HFF-Myc (cell line): Measurements from ENCODE around the gene SLC25A26.

Source experiments
- DNase-seq: peaks from one replicate; pipeline ENCODE4 v3.0.0-alpha.2; 2011; ENCODE audit warnings: low read depth; ENCODE audit errors: extremely low read depth
- H3K4me3 ChIP-seq: replicated peaks from 2 replicates; pipeline ENCODE4 v1.5.1; 2011; ENCODE audit warnings: low read depth, mild to moderate bottlenecking, control low read depth, low read length
- CTCF ChIP-seq: IDR thresholded peaks from 2 replicates; pipeline ENCODE4 v1.5.1; 2012; ENCODE audit warnings: mild to moderate bottlenecking, low read depth, low read length, control low read depth; ENCODE audit errors: missing control alignments

SLC25A26 gene

GRCh38 chr3:66261355-66261754 is 40.6 kb downstream of the SLC25A26 start:
- TF ChIP-seq CTCF: no peak
- DNase-seq: no peak
- H3K4me3 ChIP-seq: no peak overlapping the region

- H3K4me3 ChIP-seq: no peak overlapping the region
- DNase-seq: no peak
- TF ChIP-seq CTCF: no peak
Measured at GRCh38 chr3:66265649-66266048, 44.8 kb downstream of the SLC25A26 start.

GRCh38 chr3:66266551-66266950 is 45.8 kb downstream of the SLC25A26 start:
- TF ChIP-seq CTCF: no peak
- no peak overlapping the region for H3K4me3 ChIP-seq
- DNase-seq: no peak

GRCh38 chr3:66267031-66267430 is 46.2 kb downstream of the SLC25A26 start:
- H3K4me3 ChIP-seq: no peak overlapping the region
- no peak for TF ChIP-seq CTCF
- DNase-seq: no peak

GRCh38 chr3:66267906-66268305 is 47.1 kb downstream of the SLC25A26 start:
- TF ChIP-seq CTCF: no peak
- no peak for DNase-seq
- no peak overlapping the region for H3K4me3 ChIP-seq

- TF ChIP-seq CTCF: no peak
- no peak overlapping the region for H3K4me3 ChIP-seq
- no peak for DNase-seq
Measured at GRCh38 chr3:66268864-66269263, 48.1 kb downstream of the SLC25A26 start.

GRCh38 chr3:66269411-66269810 is 48.6 kb downstream of the SLC25A26 start:
- no peak for DNase-seq
- no peak overlapping the region for H3K4me3 ChIP-seq
- no peak for TF ChIP-seq CTCF
